ENCODE measurements around the gene SBF1.

SBF1 gene

DNA sequence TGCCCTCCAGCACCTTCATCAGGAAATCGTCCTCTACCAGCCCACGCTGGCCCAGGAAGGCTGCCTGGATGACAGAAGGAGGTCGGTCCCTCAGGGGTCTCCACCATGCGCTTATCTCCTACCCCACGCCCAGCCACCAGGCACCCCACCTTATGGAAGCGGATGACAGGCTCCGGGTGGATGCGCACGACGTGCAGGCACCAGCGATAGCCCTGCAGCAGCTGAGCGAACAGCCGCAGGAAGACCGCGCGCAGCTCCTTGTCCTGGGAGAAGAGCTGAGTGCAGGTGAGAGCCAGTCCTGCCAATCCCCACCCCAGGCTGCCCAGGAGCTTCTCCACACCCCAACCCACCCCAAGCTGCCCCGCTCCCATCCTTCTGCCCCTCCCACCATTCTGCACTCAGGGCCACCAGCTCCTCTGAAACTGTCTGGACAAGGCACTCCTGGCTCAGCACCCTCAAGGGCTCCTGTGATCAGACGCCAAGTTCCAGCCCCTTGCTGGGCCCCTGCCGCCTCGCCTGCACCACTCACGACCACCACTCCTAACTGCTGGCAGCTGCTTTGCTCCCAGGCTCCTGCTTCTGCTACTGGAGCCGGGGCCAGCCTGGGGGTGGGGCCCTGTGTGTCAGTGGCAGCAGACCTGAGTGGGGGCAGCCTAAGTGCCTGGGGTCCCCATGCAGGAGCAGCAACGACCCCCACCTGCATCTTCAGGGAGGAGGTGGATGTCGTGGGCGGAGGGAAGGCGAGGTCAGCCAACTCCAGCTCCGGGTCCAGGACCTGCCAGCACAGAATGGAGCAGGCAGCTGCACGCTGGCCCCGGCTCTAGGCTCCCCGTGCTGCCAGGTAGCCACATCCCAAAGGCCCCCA, 9.5 kb downstream of the SBF1 start:
- DNase-seq: no peak

DNA sequence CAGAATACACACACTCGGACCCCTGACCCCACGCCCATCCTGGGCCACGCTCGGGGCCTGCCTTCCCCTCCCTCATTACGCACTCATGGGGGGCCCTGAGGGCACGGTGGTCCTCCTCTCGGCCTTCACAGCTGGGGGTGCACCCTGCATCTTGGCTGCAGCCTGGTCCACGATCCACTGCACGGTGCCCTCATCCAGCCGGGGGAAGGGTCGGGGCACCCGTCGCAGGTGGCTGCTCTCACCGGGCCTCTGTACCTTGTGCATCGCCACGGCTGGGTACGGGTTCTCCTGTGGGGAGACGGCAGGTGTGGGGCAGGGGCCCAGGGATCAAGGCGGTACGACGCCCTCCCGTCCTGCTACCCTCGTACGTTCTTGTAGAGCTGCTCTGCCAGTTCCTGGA, 10.4 kb downstream of the SBF1 start:
- no peak for DNase-seq

- DNase-seq: no peak
Measured at GRCh38 chr22:50463188-50463900, 11.5 kb downstream of the SBF1 start.

DNA sequence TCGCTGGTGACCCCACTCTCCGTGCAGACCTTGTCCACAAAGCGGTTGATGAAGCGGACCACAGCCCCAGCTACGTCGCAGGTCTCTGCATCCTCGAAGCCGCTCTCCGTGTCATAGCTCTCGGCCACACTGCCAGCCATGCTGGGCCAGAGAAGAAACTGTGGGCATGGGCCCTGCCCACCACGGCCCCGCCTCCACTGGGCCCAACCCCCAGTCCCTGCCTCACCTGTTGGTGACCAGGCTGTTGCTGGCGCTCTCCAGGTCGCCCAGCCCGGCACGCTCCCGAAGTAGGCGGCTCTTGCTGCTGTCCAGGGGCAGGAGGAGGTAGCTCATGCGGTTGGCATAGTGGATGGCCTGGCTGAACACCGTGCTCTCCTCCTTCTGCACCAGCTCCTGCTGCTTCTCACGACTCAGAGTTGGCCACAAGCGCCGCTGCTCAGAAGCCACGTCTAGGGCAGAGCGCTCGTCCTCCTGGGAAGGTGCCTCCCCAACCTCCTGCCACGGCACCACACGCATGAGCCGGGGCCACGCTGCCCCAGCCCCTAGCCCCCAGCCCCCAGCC, 12.8 kb downstream of the SBF1 start:
- DNase-seq: no peak

DNA sequence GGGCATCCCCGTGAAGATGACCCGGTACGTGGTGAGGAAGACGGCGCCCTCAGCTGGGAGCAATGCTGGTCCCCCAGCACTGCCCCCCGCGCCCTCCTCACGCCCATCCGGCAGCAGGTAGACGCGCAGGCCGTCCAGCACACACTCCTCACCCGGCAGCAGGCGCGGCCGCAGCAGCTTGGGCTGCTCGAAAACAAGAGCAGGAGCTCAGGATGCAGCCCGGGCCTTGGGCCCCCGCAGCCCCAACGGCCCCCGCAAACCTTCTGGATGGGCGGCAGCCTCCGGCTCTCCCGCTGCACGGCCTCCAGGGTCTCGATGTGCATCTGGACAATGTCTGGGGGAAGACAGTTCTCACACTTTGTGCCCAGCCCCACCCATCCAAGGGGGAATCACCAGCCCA, 13.3 kb downstream of the SBF1 start:
- no peak for DNase-seq

DNA sequence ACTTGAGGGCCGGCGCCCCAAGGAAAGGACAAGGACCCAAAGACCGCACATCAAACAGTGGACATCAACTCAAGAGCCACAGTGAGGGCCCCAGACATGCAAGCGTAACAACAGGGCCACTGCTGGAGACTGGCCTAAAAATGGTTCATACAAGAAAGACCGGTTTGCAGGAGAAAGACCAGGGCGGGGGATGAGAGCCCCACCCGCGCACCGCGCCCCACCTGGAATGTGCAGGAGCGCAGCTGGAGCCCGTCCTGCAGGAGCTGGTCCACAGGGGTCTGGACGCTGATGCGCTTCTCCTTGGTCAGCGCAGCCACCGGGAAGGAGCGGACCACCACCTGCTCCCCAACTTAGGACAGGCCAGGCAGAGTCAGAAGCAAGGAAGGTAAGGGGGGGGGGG, 13.9 kb downstream of the SBF1 start:
- no peak for DNase-seq

DNA sequence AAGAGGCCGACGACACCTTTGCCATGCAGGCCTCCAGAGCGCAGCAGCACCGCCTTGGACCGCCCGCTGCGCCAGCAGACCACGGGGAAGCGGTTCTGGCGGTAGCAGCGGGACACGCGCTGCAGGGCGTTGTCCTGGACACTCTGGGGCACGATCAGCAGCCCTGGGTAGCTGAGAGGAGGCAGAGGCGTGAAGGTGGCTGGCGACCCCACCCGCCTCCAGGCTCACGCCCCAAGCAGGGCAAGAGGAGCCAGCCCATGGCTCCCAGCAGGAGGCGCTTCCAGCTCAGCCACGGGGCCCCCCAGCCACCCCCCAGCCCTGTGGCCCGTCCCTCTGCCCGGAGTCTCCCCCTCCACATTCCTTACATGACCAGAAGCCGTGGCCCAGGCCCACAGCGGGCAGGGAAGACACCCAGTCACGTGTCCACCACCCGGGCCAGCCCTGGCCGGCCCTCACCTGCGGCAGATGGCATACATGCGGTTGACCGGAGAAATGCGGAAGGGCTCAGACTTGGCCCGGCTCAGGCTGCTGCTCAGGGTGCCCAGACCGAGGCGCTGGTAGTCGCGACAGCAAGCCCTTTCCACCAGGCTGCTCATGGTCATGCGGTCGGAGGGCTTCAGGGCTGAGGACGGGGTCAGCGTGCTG, 15.2 kb downstream of the SBF1 start:
- no peak for DNase-seq

DNA sequence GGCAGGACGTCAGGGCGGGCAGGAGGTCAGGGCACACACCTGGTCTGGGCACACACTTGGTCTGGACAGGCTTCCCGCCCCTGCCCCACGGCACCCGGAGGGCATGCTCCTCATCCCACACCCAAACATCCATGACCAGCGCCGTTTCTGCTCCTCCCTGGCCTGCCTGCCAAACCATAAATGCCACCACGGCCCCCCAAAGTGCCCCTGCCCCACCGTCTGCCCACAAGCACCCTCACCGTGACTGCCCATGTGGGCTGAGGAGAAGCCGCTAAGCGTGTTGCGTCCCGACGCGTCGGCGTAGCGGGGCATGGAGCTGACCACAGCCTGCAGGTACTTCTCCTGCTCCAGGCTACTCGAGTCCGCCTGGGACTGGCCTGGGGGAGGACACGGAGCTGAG, 15.8 kb downstream of the SBF1 start:
- no peak for DNase-seq

DNA sequence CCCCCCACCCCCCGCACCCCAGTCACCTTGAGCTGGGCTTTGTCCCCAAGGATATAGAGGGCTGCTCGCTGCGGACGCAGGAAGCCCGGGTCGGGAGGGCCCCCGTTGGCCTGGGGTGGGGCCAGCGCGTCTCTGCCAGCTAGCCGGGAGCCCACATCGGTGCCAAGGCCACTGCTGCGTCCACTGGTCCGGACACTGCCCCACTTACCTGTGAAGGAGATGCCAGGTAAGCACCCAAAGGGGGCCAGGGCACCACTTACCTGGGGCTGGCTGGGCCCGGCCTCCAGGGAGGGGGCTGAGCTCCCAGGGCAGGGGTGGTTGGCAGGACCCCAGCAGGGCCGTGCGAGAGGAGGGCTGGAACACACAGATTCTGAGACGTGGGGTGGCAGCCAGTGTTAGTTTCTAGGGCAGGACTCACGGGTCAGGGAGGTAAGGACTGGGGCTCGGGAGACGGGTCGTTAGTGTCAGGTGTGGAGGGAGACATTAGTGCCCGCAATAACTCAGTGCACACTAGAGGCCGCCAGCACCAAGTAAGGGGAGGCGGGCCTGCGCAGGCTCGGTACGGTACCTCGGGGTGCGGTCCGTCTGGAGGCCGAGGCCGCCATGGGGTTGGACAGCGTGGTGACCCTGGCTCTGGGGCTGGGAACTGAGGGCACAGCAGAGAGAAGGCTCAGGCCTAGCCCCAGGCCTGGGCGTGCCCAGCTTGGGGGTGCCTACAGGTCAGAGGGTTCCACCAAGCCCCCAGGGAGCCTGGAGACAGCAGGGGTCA, 18.2 kb downstream of the SBF1 start:
- DNase-seq: no peak

- no peak for DNase-seq
Measured at GRCh38 chr22:50456026-50456425, 18.8 kb downstream of the SBF1 start.

DNA sequence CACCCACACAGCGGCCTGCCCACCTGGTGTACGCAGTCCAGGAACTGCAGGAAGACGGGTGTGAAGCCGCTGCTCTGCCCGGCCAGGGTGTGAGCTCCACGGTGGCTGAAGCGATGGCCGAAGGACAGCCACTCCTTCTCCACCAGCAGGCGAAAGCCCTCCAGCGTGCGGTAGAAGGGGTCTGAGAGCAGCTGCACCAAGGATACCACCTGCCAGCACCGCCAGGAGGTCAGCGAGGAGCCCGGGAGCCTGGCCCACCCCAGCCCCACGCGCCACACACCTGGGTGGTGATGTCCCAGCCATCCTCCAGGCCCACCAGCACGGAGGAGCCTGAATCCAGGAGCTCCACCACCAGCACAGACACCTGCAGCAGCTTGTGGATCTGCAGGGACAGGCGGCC, 19.6 kb downstream of the SBF1 start:
- no peak for DNase-seq

GRCh38 chr22:50454556-50455075, 20.2 kb downstream of the SBF1 start:
- no peak for DNase-seq

DNA sequence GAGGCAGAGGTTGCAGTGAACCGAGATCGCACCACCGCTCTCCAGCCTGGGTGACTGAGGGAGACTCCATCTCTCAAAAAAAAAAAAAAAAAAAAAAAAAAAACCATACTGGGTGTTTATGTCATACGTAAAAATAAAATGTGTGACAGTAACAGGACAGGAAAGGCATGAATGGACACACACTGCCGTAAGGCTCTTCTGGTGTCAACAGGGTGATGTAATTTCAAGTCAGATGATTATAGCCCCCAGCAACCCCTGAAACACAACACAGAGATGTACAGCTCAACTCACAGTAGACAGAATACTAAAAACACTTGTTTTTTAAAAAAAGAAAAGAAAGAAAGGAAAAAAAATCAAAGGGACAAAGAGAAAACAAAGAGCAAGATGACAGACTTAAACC, 22.2 kb downstream of the SBF1 start:
- no peak for DNase-seq

DNA sequence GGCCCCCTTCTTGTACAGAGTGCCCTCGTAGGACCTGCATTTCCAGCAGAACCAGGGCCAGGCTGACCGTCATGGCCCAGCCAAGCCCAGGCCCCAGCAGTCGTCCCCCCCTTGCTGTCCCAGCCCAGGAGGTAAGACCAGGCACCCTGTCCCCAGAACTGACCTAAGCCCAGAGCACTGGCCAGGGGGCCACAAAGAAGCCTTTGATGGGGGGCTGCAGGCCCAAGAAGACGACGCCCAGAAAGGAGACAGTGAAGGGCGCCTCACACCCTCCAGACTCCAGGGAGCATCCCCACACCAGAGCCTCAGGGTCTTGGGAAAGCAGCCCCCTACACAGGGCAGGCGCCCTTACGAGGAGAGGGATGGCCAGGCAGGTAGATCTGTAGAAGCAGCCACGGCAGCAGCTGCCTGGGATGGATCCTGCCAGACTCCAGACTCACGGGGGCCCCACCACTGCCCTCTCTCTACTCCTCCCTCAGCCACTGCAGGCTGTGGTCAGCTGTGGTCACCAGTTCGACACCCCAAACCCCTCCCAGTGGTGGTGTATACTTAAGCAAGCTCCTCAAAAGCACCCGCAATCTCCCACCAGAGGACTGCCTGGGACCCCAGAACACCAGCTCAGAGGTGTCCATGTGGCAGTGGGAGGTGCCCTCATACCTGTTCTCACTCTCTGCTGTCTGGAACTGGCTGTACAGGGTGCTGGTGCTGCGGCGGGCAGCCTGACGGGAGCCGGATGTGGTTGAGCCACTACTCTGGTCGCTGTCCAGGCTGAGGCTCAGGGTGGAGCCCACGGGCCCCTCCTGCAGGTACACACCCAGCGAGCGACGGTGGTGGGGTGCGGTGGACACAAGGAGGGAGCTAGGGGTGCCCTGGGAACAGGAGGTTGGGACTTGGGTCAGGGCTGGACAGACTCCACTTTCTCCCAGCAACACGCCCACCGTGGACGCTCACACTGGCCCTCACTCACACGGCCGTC, 27.0 kb downstream of the SBF1 start:
- no peak for DNase-seq

- no peak for DNase-seq
Measured at GRCh38 chr22:50446708-50447575, 27.9 kb downstream of the SBF1 start.

- no peak for DNase-seq
Measured at GRCh38 chr22:50445880-50446707, 28.7 kb downstream of the SBF1 start.

GRCh38 chr22:50445071-50445879, 29.6 kb downstream of the SBF1 start:
- DNase-seq: no peak

GRCh38 chr22:50444663-50445062, 30.2 kb downstream of the SBF1 start:
- DNase-seq: no peak
